Right ventricle myocardium superior (tissue), 1 donor: Measurements from ENCODE around the gene FAM53C. TPM values are rescaled to one million over a fixed set of nuclear protein-coding genes. Genes with fewer than 3 reads are reported as not detected.
"Not testable (repeated sequence)": the region's sequence is repeated elsewhere in the genome, so short reads cannot be mapped to it uniquely, and the experiment has no call there.

Source experiments
- ATAC-seq: fragments of 200-7000 bp; cut with Tn5 transposase; one replicate; pipeline ENCODE4 v1.9.1; 2020; ENCODE audit warnings: mild to moderate bottlenecking; ENCODE audit not compliant: poor library complexity
- DNase-seq: peaks from one replicate; pipeline ENCODE4 v3.0.0-alpha.2; 2020
- intact Hi-C: fragments of 100-400 bp; cut with DNase I; formaldehyde crosslinking; loops from one replicate; pipeline ENCODE4 v1.11.2; 2022
- total RNA-seq: library from RNA; stranded (reverse); fragmentation: NEBNext Ultra II Directional; extraction: Animal tissue kit (Norgen Biotek cat#: 25700); gene quantifications from one replicate; pipeline ENCODE4 v1.2.1, GENCODE V29; 2021
- donor health status: DM: no; HTN: yes; CAD: no; lungs with severe emphysema.

The FAM53C gene
- total RNA-seq, 1 donor from 2014 or later: 27.9 TPM

GRCh38 chr5:138382347-138382746 is 44.3 kb downstream of the FAM53C start:
- ATAC-seq (no peak), DNase-seq (no peak)
- intact Hi-C loops: no loop called here

GRCh38 chr5:138385660-138386059 is 47.6 kb downstream of the FAM53C start:
- intact Hi-C loops: no loop called here
- no peak for DNase-seq
- ATAC-seq: no peak

- ATAC-seq (no peak), DNase-seq (no peak)
- intact Hi-C loops: no loop called here
These were observed 48.2 kb downstream of the FAM53C start for GRCh38 chr5:138386290-138386689.

GRCh38 chr5:138389332-138389731 is 51.3 kb downstream of the FAM53C start:
- intact Hi-C loops: no loop called here
- ATAC-seq (no peak), DNase-seq (no peak)

- ATAC-seq, intact Hi-C loops, DNase-seq: not testable (repeated sequence)
These were observed 51.8 kb downstream of the FAM53C start for GRCh38 chr5:138389911-138390310.

- ATAC-seq (peak; percentile 94), DNase-seq (peak; percentile 70)
- intact Hi-C loops: no loop called here
These were observed 53.9 kb downstream of the FAM53C start for GRCh38 chr5:138391859-138392386.

Other genes starting within 250 kb of the FAM53C start
- gene NME5, start 198.8 kb upstream of the FAM53C start, total RNA-seq: 4.9 TPM
- 26.4 TPM for gene BRD8, start 159.6 kb upstream of the FAM53C start, total RNA-seq
- gene KIF20A, start 159.2 kb upstream of the FAM53C start, total RNA-seq: 0.65 TPM
- 18.6 TPM for gene CDC23, start 124.9 kb upstream of the FAM53C start, total RNA-seq
- gene GFRA3, start 63.6 kb upstream of the FAM53C start, total RNA-seq: 0.94 TPM
- gene CDC25C, start 6.5 kb upstream of the FAM53C start, total RNA-seq: 0.16 TPM
- 36.9 TPM for gene KDM3B, start 14.4 kb downstream of the FAM53C start, total RNA-seq
- gene REEP2, start 100.8 kb downstream of the FAM53C start, total RNA-seq: 6.1 TPM
- gene EGR1, start 127.2 kb downstream of the FAM53C start, total RNA-seq: 6.8 TPM
- gene ETF1, start 205.0 kb downstream of the FAM53C start, total RNA-seq: 80.9 TPM
- gene HSPA9, start 237.1 kb downstream of the FAM53C start, total RNA-seq: 290 TPM